ENCODE data around the gene TEK. TPM values are rescaled to one million over a fixed set of nuclear protein-coding genes. Genes with fewer than 3 reads are reported as not detected.

Gene TEK
- total RNA-seq, 2 donors from 2014 or later, result 4.6 to 4.9 TPM

- Histone ChIP-seq H3K36me3 (replicated peaks in 1 of 2; ENCODE audit: insufficient read depth in 1 of 2, low read depth in 2 of 2) (no peaks in the 10 kb centered on the region), H3K9me3 (no peaks in the 10 kb centered on the region), H3K4me1 (no peaks in the 10 kb centered on the region), H3K27me3 (no peaks in the 10 kb centered on the region), H3K4me3 (no peak overlapping the region), H3K27ac (no peak overlapping the region)
- 55 to 63% methylated on average over 1 of the region's 1 CpG for WGBS, 2 donors
- intact Hi-C loops (cut with DNase I), result loop anchor here (10.0 kb wide), 1 partner anchor 244 kb away; no protein-coding TSS in a partner anchor
- no peak for ATAC-seq
- DNase-seq, result no peak
- TF ChIP-seq POLR2A (IDR thresholded peaks at IDR 0.05) (no peak), CTCF (IDR thresholded peaks at IDR 0.05) (no peak)
Observed at GRCh38 chr9:27278374-27278773, 169.3 kb downstream of the TEK start.

GRCh38 chr9:27279611-27280010 lies 170.6 kb downstream of the TEK start:
- DNase-seq (no peak), ATAC-seq (no peak)
- TF ChIP-seq POLR2A (IDR thresholded peaks at IDR 0.05), result no peak
- no peak for TF ChIP-seq CTCF (IDR thresholded peaks at IDR 0.05)
- no peaks in the 10 kb centered on the region for H3K9me3 ChIP-seq
- no peak overlapping the region for H3K4me3 ChIP-seq
- no peaks in the 10 kb centered on the region for H3K36me3 ChIP-seq (replicated peaks in 1 of 2; ENCODE audit: insufficient read depth in 1 of 2, low read depth in 2 of 2)
- whole genome bisulfite sequencing, 2 donors, result 68 to 70% methylated on average over 3 of the region's 3 CpGs
- H3K27ac ChIP-seq, result no peak overlapping the region
- no peaks in the 10 kb centered on the region for H3K4me1 ChIP-seq
- intact Hi-C loops (cut with DNase I), result loop anchor here (10.0 kb wide), 1 partner anchor 245 kb away; no protein-coding TSS in a partner anchor
- no peaks in the 10 kb centered on the region for H3K27me3 ChIP-seq

Small RNAs within 50 kb of the gene (small RNA-seq; reads per million reads assigned to genes)
- not detected for gene AL355433.1
- not detected for gene RNA5SP280

Other genes starting within 250 kb of the TEK start
- 10 to 100 TPM; 14.0 to 26.7 TPM for gene CAAP1, start 216.4 kb upstream of the TEK start, total RNA-seq
- 10 to 100 TPM; 11.2 to 17.9 TPM for gene PLAA, start 162.0 kb upstream of the TEK start, total RNA-seq
- gene IFT74, start 152.8 kb upstream of the TEK start, total RNA-seq, result 1 to 10 TPM; 7.3 to 9.1 TPM
- under 1 TPM in 1 of 2 donors, not detected in 1; 0.78 TPM for gene LRRC19, start 103.6 kb upstream of the TEK start, total RNA-seq
- gene EQTN, start 187.9 kb downstream of the TEK start, total RNA-seq, result not detected